GM19438 (cell line): ENCODE measurements around the gene VWA7.
A peak's percentile ranks its signal among the peaks of the same experiment; 100 is the strongest.

Experiments
- ATAC-seq: cut with Tn5 transposase; IDR thresholded peaks from one replicate; pipeline ENCODE4 v1.9.1; 2021; ENCODE audit warnings: low read depth; ENCODE audit not compliant: unreplicated experiment

Gene VWA7

GRCh38 chr6:31733734-31734133, 43.4 kb downstream of the VWA7 start:
- no peak for ATAC-seq

- no peak for ATAC-seq
Observed at GRCh38 chr6:31732029-31732428, 45.1 kb downstream of the VWA7 start.

- no peak for ATAC-seq
Observed at GRCh38 chr6:31730631-31731086, 46.5 kb downstream of the VWA7 start.

- peak; percentile 33 for ATAC-seq
Observed at GRCh38 chr6:31729979-31730630, 47.0 kb downstream of the VWA7 start.

GRCh38 chr6:31729515-31729978, 47.6 kb downstream of the VWA7 start:
- ATAC-seq, result peak; percentile 48

GRCh38 chr6:31728767-31729514, 48.2 kb downstream of the VWA7 start, which contains the start of gene DDAH2:
Gene DDAH2 (minus strand): TSS chr6:31729299. CDS start chr6:31729161, 138 bp downstream.
- no peak for ATAC-seq

- ATAC-seq, result no peak
Observed at GRCh38 chr6:31727717-31728671, 49.1 kb downstream of the VWA7 start.

- ATAC-seq, result no peak
Observed at GRCh38 chr6:31727034-31727716, 50.0 kb downstream of the VWA7 start.

GRCh38 chr6:31725502-31726350, 51.4 kb downstream of the VWA7 start:
- ATAC-seq, result no peak

GRCh38 chr6:31723980-31724691, 53.0 kb downstream of the VWA7 start:
- no peak for ATAC-seq

- no peak for ATAC-seq
Observed at GRCh38 chr6:31723245-31723979, 53.7 kb downstream of the VWA7 start, which contains the start of gene MPIG6B. Gene MPIG6B (plus strand): TSS chr6:31723373. CDS start chr6:31723384, 11 bp downstream.

GRCh38 chr6:31722173-31722572, 55.0 kb downstream of the VWA7 start:
- ATAC-seq, result no peak

- no peak for ATAC-seq
Observed at GRCh38 chr6:31721351-31722020, 55.6 kb downstream of the VWA7 start, which contains the start of gene LY6G6C. Gene LY6G6C (minus strand): TSS chr6:31721746. CDS start chr6:31721679, 67 bp downstream.

- ATAC-seq, result no peak
Observed at GRCh38 chr6:31720196-31720770, 56.8 kb downstream of the VWA7 start.

GRCh38 chr6:31719001-31719400, 58.1 kb downstream of the VWA7 start:
- no peak for ATAC-seq

- no peak for ATAC-seq
Observed at GRCh38 chr6:31718265-31718664, 58.9 kb downstream of the VWA7 start.
